ENCODE measurements around the gene HOXC9.

- no peak for TF ChIP-seq CTCF (IDR thresholded peaks at IDR 0.05)
- TF ChIP-seq POLR2A (IDR thresholded peaks at IDR 0.05), result no peak
Observed at GRCh38 chr12:53994009-53994263, 6.0 kb upstream of the HOXC9 start.
